Loucy (cell line): ENCODE data around the gene TRAFD1.

Source experiments
- EZH2phosphoT487 ChIP-seq: fragments of 200-600 bp; IDR thresholded peaks from 2 replicates; pipeline ENCODE4 v1.6.1; 2018; ENCODE audit warnings: antibody characterized with exemption, mild to moderate bottlenecking, moderate library complexity, borderline replicate concordance
- TF ChIP-seq, protein P1 (sequence below): fragments of 200-600 bp; sonication (generic); conservative IDR thresholded peaks from 2 replicates; pipeline ENCODE4 v1.5.1; 2014; ENCODE audit warnings: mild to moderate bottlenecking, antibody characterized with exemption, low read length

DNA sequence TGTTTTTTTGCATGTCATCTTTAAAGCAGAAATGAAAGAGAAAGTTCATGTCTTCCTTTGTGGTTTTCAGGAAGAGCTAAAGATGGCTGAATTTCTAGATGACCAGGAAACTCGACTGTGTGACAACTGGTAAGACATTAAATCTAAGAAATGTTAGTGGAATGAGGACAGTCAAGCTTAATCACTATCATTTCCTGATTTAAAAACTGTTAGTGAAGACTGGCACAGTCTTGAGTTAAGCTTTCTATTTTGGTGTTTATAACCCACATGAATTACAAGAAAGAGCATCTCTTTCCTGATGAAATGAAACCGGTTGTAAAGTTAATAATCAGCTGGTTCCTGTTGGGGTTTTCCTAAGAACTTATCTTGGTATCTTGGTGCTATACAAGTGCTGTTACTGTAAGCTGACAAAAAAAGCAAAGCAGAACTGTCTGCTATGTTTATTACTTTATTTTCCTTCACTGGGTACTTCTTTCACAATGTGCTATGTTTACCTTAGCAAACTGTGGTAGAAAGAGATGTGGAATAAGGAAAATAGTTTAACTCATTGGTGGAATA lies 5.2 kb downstream of the TRAFD1 start:
- 0 out of 2 replicates have a peak, but pooled peaks have one; percentile 5 for TF ChIP-seq EZH2phosphoT487
- TF ChIP-seq, protein P1, sequence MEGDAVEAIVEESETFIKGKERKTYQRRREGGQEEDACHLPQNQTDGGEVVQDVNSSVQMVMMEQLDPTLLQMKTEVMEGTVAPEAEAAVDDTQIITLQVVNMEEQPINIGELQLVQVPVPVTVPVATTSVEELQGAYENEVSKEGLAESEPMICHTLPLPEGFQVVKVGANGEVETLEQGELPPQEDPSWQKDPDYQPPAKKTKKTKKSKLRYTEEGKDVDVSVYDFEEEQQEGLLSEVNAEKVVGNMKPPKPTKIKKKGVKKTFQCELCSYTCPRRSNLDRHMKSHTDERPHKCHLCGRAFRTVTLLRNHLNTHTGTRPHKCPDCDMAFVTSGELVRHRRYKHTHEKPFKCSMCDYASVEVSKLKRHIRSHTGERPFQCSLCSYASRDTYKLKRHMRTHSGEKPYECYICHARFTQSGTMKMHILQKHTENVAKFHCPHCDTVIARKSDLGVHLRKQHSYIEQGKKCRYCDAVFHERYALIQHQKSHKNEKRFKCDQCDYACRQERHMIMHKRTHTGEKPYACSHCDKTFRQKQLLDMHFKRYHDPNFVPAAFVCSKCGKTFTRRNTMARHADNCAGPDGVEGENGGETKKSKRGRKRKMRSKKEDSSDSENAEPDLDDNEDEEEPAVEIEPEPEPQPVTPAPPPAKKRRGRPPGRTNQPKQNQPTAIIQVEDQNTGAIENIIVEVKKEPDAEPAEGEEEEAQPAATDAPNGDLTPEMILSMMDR, result no peak
